GM12878 (cell line): ENCODE measurements around the gene RAB6B.

Experiments
- BCL3 ChIP-seq: IDR thresholded peaks from 2 replicates; pipeline ENCODE4 v1.6.1; 2011; ENCODE audit warnings: borderline replicate concordance, low read depth, mild to moderate bottlenecking, moderate library complexity, low read length; ENCODE audit not compliant: insufficient read depth, poor library complexity, severe bottlenecking
- CTCF ChIP-seq, 3 experiments: IDR thresholded peaks in 2 of 3; conservative IDR thresholded peaks in 1 of 3; 2 replicates each; pipeline ENCODE4 v1.5.1; 2011; ENCODE audit warnings: low read depth in 3 of 3, low read length in 3 of 3, mild to moderate bottlenecking in 3 of 3, control low read depth in 2 of 3, moderate library complexity in 2 of 3, inconsistent platforms in 1 of 3, mixed read lengths in 1 of 3; ENCODE audit not compliant: control insufficient read depth in 2 of 3, insufficient read depth in 1 of 3; ENCODE audit errors: extremely low read depth in 1 of 3
- GABPA ChIP-seq: IDR thresholded peaks from 2 replicates; pipeline ENCODE4 v1.6.1; 2014; ENCODE audit warnings: antibody characterized with exemption, low read depth, mild to moderate bottlenecking, inconsistent platforms
- PAX8 ChIP-seq: fragments of 450-650 bp; IDR thresholded peaks from 2 replicates; pipeline ENCODE4 v1.6.1; 2017; ENCODE audit warnings: mild to moderate bottlenecking, moderate library complexity
- POLR2AphosphoS5 ChIP-seq: IDR thresholded peaks from 2 replicates; pipeline ENCODE4 v1.6.1; 2011; ENCODE audit warnings: mild to moderate bottlenecking, low read length, inconsistent platforms

- no peak for TF ChIP-seq GABPA
- no peak for TF ChIP-seq CTCF (IDR thresholded peaks at IDR 0.05 in 2 of 3, conservative IDR thresholded peaks at IDR 0.05 in 1 of 3; ENCODE audit: control insufficient read depth in 2 of 3, extremely low read depth in 1 of 3, insufficient read depth in 1 of 3, low read depth in 3 of 3, low read length in 3 of 3)
- no peak for TF ChIP-seq BCL3
- no peak for TF ChIP-seq POLR2AphosphoS5
- no peak for TF ChIP-seq PAX8
Observed at GRCh38 chr3:133859381-133860234, 36.1 kb downstream of the RAB6B start.
